ENCODE data around the gene MRPS31.

DNA sequence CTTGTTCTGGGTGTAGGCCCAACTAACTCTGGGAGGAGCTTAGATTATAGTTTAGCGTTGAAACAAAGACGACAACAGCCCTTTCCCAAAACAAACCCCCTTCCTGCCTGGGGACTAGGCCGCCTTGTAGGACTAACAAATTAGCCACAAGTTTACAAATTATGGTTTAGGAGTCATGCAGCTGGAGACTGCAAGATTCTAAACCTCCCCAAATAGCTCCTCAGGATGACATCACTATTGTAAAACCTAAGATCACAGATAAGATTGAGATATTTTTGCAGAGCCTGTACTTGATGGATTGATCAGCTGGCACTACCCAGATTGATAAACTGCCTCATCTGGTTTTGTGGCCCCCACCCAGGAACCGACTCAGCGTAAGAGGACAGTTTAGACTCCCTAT lies 16.1 kb upstream of the MRPS31 start:
- TF ChIP-seq, protein P1, sequence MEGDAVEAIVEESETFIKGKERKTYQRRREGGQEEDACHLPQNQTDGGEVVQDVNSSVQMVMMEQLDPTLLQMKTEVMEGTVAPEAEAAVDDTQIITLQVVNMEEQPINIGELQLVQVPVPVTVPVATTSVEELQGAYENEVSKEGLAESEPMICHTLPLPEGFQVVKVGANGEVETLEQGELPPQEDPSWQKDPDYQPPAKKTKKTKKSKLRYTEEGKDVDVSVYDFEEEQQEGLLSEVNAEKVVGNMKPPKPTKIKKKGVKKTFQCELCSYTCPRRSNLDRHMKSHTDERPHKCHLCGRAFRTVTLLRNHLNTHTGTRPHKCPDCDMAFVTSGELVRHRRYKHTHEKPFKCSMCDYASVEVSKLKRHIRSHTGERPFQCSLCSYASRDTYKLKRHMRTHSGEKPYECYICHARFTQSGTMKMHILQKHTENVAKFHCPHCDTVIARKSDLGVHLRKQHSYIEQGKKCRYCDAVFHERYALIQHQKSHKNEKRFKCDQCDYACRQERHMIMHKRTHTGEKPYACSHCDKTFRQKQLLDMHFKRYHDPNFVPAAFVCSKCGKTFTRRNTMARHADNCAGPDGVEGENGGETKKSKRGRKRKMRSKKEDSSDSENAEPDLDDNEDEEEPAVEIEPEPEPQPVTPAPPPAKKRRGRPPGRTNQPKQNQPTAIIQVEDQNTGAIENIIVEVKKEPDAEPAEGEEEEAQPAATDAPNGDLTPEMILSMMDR (IDR thresholded peaks at IDR 0.05; ENCODE audit: insufficient read depth, low read length, poor library complexity, severe bottlenecking) = no peak
- TF ChIP-seq EZH2phosphoT487 (conservative IDR thresholded peaks at IDR 0.05; ENCODE audit: low read length) = no peak
